Left ventricle myocardium inferior (tissue), 1 donor: ENCODE data around the gene DCTN5. TPM values are rescaled to one million over a fixed set of nuclear protein-coding genes. Genes with fewer than 3 reads are reported as not detected.

Source experiments
- DNase-seq: peaks from one replicate; pipeline ENCODE4 v3.0.0-alpha.2; 2020
- H3K27ac ChIP-seq: fragments of 200-600 bp; replicated peaks from 2 replicates; pipeline ENCODE4 v1.8.0; 2021
- H3K27me3 ChIP-seq: fragments of 200-600 bp; 2 replicates; pipeline ENCODE4 v1.8.0; 2021; ENCODE audit warnings: low read depth
- H3K36me3 ChIP-seq: fragments of 200-600 bp; 2 replicates; pipeline ENCODE4 v1.8.0; 2021
- H3K4me1 ChIP-seq: fragments of 200-600 bp; 2 replicates; pipeline ENCODE4 v1.8.0; 2021
- H3K4me3 ChIP-seq: fragments of 200-600 bp; 2 replicates; pipeline ENCODE4 v1.8.0; 2021; ENCODE audit warnings: mild to moderate bottlenecking, moderate library complexity
- H3K9me3 ChIP-seq: fragments of 200-600 bp; replicated peaks from 2 replicates; pipeline ENCODE4 v1.8.0; 2021
- CTCF ChIP-seq: fragments of 200-600 bp; IDR thresholded peaks from 2 replicates; pipeline ENCODE4 v1.8.0; 2021; ENCODE audit warnings: antibody characterized with exemption, mild to moderate bottlenecking, borderline replicate concordance
- intact Hi-C: fragments of 100-400 bp; cut with micrococcal nuclease; formaldehyde crosslinking; loops from one replicate; pipeline ENCODE4 v1.11.0; 2022
- total RNA-seq: library from RNA; stranded (reverse); fragmentation: NEBNext Ultra II Directional; extraction: Animal tissue kit (Norgen Biotek cat#: 25700); gene quantifications from one replicate; pipeline ENCODE4 v1.2.1, GENCODE V29; 2021
- donor health status: DM: no; HTN: yes; CAD: no; lungs with severe emphysema.

The DCTN5 gene
- total RNA-seq, 1 donor from 2014 or later, result 40.0 TPM

- Histone ChIP-seq H3K4me3 (no peak overlapping the region), H3K27me3 (peaks cover 67% of the 10 kb centered on the region), H3K27ac (no peak overlapping the region), H3K9me3 (peaks cover 9% of the 10 kb centered on the region), H3K36me3 (no peaks in the 10 kb centered on the region), H3K4me1 (peaks cover 9% of the 10 kb centered on the region)
- intact Hi-C loops, result no loop called here
- no peak for DNase-seq
- TF ChIP-seq CTCF, result no peak
Observed at GRCh38 chr16:23699100-23699499, 57.8 kb downstream of the DCTN5 start.

GRCh38 chr16:23700093-23700492, 58.8 kb downstream of the DCTN5 start:
- Histone ChIP-seq H3K27ac (no peak overlapping the region), H3K27me3 (peaks cover 77% of the 10 kb centered on the region), H3K4me1 (peaks cover 1% of the 10 kb centered on the region), H3K4me3 (no peak overlapping the region), H3K36me3 (no peaks in the 10 kb centered on the region), H3K9me3 (peaks cover 9% of the 10 kb centered on the region)
- intact Hi-C loops, result no loop called here
- no peak for TF ChIP-seq CTCF
- DNase-seq, result no peak

GRCh38 chr16:23700509-23700908, 59.2 kb downstream of the DCTN5 start:
- intact Hi-C loops, result no loop called here
- TF ChIP-seq CTCF, result no peak
- Histone ChIP-seq H3K27me3 (peaks cover 81% of the 10 kb centered on the region), H3K4me3 (no peak overlapping the region), H3K27ac (no peak overlapping the region), H3K9me3 (peaks cover 9% of the 10 kb centered on the region), H3K4me1 (no peaks in the 10 kb centered on the region), H3K36me3 (no peaks in the 10 kb centered on the region)
- no peak for DNase-seq

- Histone ChIP-seq H3K4me3 (no peak overlapping the region), H3K27me3 (peaks cover 82% of the 10 kb centered on the region), H3K36me3 (no peaks in the 10 kb centered on the region), H3K4me1 (no peaks in the 10 kb centered on the region), H3K9me3 (peaks cover 9% of the 10 kb centered on the region), H3K27ac (no peak overlapping the region)
- intact Hi-C loops, result no loop called here
- no peak for TF ChIP-seq CTCF
- no peak for DNase-seq
Observed at GRCh38 chr16:23701045-23701444, 59.8 kb downstream of the DCTN5 start.

- Histone ChIP-seq H3K27me3 (peaks cover 83% of the 10 kb centered on the region), H3K4me3 (no peak overlapping the region), H3K9me3 (peaks cover 9% of the 10 kb centered on the region), H3K4me1 (no peaks in the 10 kb centered on the region), H3K36me3 (no peaks in the 10 kb centered on the region), H3K27ac (no peak overlapping the region)
- no peak for DNase-seq
- TF ChIP-seq CTCF, result no peak
- intact Hi-C loops, result no loop called here
Observed at GRCh38 chr16:23702951-23703350, 61.7 kb downstream of the DCTN5 start.
